AG09309 (cell line): Measurements from ENCODE around the gene STRN3.
"Not testable (repeated sequence)": the region's sequence is repeated elsewhere in the genome, so short reads cannot be mapped to it uniquely, and the experiment has no call there.

Source experiments
- DNase-seq: peaks from one replicate; pipeline ENCODE4 v3.0.0-alpha.2; 2010; ENCODE audit warnings: low read depth
- H3K4me3 ChIP-seq: 2 replicates; pipeline ENCODE4 v1.5.1; 2011; ENCODE audit warnings: mild to moderate bottlenecking, low read depth, low read length, moderate library complexity; ENCODE audit not compliant: control insufficient read depth
- CTCF ChIP-seq: IDR thresholded peaks from 2 replicates; pipeline ENCODE4 v1.5.1; 2011; ENCODE audit warnings: mild to moderate bottlenecking, low read depth, low read length, inconsistent platforms; ENCODE audit not compliant: insufficient read depth, control insufficient read depth; ENCODE audit errors: missing control alignments

The STRN3 gene

GRCh38 chr14:31020834-31021575 lies 5.2 kb downstream of the STRN3 start:
- no peak overlapping the region for H3K4me3 ChIP-seq
- no peak for TF ChIP-seq CTCF
- no peak for DNase-seq

GRCh38 chr14:31018057-31018645 lies 8.0 kb downstream of the STRN3 start:
- H3K4me3 ChIP-seq = no peak overlapping the region
- TF ChIP-seq CTCF = no peak
- DNase-seq = no peak

- TF ChIP-seq CTCF = no peak
- no peak for DNase-seq
- H3K4me3 ChIP-seq = no peak overlapping the region
Observed at GRCh38 chr14:31013841-31014240, 12.3 kb downstream of the STRN3 start.

GRCh38 chr14:31010935-31011334 lies 15.2 kb downstream of the STRN3 start:
- DNase-seq = no peak

GRCh38 chr14:31009836-31010574 lies 16.2 kb downstream of the STRN3 start:
- no peak for DNase-seq
- no peak overlapping the region for H3K4me3 ChIP-seq
- no peak for TF ChIP-seq CTCF

More at GRCh38 chr14:31010935-31011334, 15.2 kb downstream of the STRN3 start:
- H3K4me3 ChIP-seq = no peak overlapping the region
- no peak for TF ChIP-seq CTCF

GRCh38 chr14:31006703-31007102 lies 19.5 kb downstream of the STRN3 start:
- H3K4me3 ChIP-seq = no peak overlapping the region
- no peak for TF ChIP-seq CTCF
- DNase-seq = no peak

- DNase-seq, H3K4me3 ChIP-seq: not testable (repeated sequence)
Observed at GRCh38 chr14:31004007-31004406, 22.2 kb downstream of the STRN3 start.
